ENCODE measurements around the gene MUC13.
A peak's percentile ranks its signal among the peaks of the same experiment; 100 is the strongest.

Gene MUC13

GRCh38 chr3:124918524-124918923, 16.0 kb downstream of the MUC13 start:
- no peak overlapping the region for H3K9ac ChIP-seq (ENCODE audit: low read length)
- H3K27me3 ChIP-seq (ENCODE audit: control insufficient read depth in 1 of 2, insufficient read depth in 1 of 2, low read length in 2 of 2), result peaks cover 7 to 11% of the 10 kb centered on the region in 2 experiments
- no peak overlapping the region for H3K4ac ChIP-seq (ENCODE audit: low read depth in 1 of 2, low read length in 2 of 2)
- DNase-seq, result no peak
- WGBS, result 98% methylated on average over 2 of the region's 2 CpGs
- no peak overlapping the region for H2AFZ ChIP-seq (ENCODE audit: low read depth, low read length)
- H3K27ac ChIP-seq (ENCODE audit: low read length, poor library complexity, severe bottlenecking), result no peak overlapping the region
- peaks cover 2% of the 10 kb centered on the region for H3K4me1 ChIP-seq (ENCODE audit: control insufficient read depth, insufficient read depth, low read depth, low read length)
- no peak overlapping the region for H2BK5ac ChIP-seq (ENCODE audit: low read depth, low read length, poor library complexity, severe bottlenecking)
- no peak overlapping the region for H3K4me3 ChIP-seq (ENCODE audit: insufficient read depth in 1 of 2, low read depth in 1 of 2, low read length in 2 of 2)
- H3K9me3 ChIP-seq (ENCODE audit: control insufficient read depth, low read length), result no peaks in the 10 kb centered on the region
- H3K18ac ChIP-seq (ENCODE audit: low read depth in 1 of 2, low read length in 2 of 2), result no peak overlapping the region
- H3K36me3 ChIP-seq (ENCODE audit: control insufficient read depth in 1 of 2, insufficient read depth in 2 of 2, low read depth in 1 of 2, low read length in 2 of 2), result no peaks in the 10 kb centered on the region
- H2AK5ac ChIP-seq (ENCODE audit: low read length, severe bottlenecking), result no peak overlapping the region
- H4K91ac ChIP-seq (ENCODE audit: low read length), result no peak overlapping the region
- no peak overlapping the region for H3K23ac ChIP-seq (ENCODE audit: low read length in 2 of 2)
- no peak overlapping the region for H3K4me2 ChIP-seq (ENCODE audit: low read length, poor library complexity, severe bottlenecking)
- H3K14ac ChIP-seq (ENCODE audit: low read length in 2 of 2), result no peak overlapping the region
- no peak overlapping the region for H2BK15ac ChIP-seq (ENCODE audit: low read depth, poor library complexity, severe bottlenecking)
- no peak overlapping the region for H2BK120ac ChIP-seq (ENCODE audit: low read depth, low read length)
- H2BK12ac ChIP-seq (ENCODE audit: low read length in 2 of 2), result no peak overlapping the region
- peak overlapping the region; percentile 64 for H4K8ac ChIP-seq (ENCODE audit: low read length)
- H3K79me1 ChIP-seq (replicated peaks; ENCODE audit: low read length, poor library complexity, severe bottlenecking), result no peaks in the 10 kb centered on the region

GRCh38 chr3:124916837-124917409, 17.6 kb downstream of the MUC13 start:
- no peak for DNase-seq
- peaks cover 7 to 16% of the 10 kb centered on the region in 2 experiments for H3K27me3 ChIP-seq (ENCODE audit: control insufficient read depth in 1 of 2, insufficient read depth in 1 of 2, low read length in 2 of 2)
- no peak overlapping the region for H2BK12ac ChIP-seq (ENCODE audit: low read length in 2 of 2)
- no peaks in the 10 kb centered on the region for H3K9me3 ChIP-seq (ENCODE audit: control insufficient read depth, low read length)
- H2BK5ac ChIP-seq (ENCODE audit: low read depth, low read length, poor library complexity, severe bottlenecking), result no peak overlapping the region
- no peak overlapping the region for H4K91ac ChIP-seq (ENCODE audit: low read length)
- no peak overlapping the region for H3K27ac ChIP-seq (ENCODE audit: low read length, poor library complexity, severe bottlenecking)
- 83% methylated on average over 6 of the region's 8 CpGs for WGBS
- H3K79me1 ChIP-seq (replicated peaks; ENCODE audit: low read length, poor library complexity, severe bottlenecking), result no peaks in the 10 kb centered on the region
- H3K4me2 ChIP-seq (ENCODE audit: low read length, poor library complexity, severe bottlenecking), result no peak overlapping the region
- no peak overlapping the region for H4K8ac ChIP-seq (ENCODE audit: low read length)
- no peak overlapping the region for H3K18ac ChIP-seq (ENCODE audit: low read depth in 1 of 2, low read length in 2 of 2)
- no peaks in the 10 kb centered on the region for H3K36me3 ChIP-seq (ENCODE audit: control insufficient read depth in 1 of 2, insufficient read depth in 2 of 2, low read depth in 1 of 2, low read length in 2 of 2)
- no peak overlapping the region for H3K4me3 ChIP-seq (ENCODE audit: insufficient read depth in 1 of 2, low read depth in 1 of 2, low read length in 2 of 2)
- peak overlapping the region; percentile 32 for H3K9ac ChIP-seq (ENCODE audit: low read length)
- H2AFZ ChIP-seq (ENCODE audit: low read depth, low read length), result no peak overlapping the region
- H2BK120ac ChIP-seq (ENCODE audit: low read depth, low read length), result no peak overlapping the region
- H3K23ac ChIP-seq (ENCODE audit: low read length in 2 of 2), result no peak overlapping the region
- no peak overlapping the region for H2BK15ac ChIP-seq (ENCODE audit: low read depth, poor library complexity, severe bottlenecking)
- H2AK5ac ChIP-seq (ENCODE audit: low read length, severe bottlenecking), result no peak overlapping the region
- H3K14ac ChIP-seq (ENCODE audit: low read length in 2 of 2), result no peak overlapping the region
- H3K4ac ChIP-seq (ENCODE audit: low read depth in 1 of 2, low read length in 2 of 2), result no peak overlapping the region
- peaks cover 2% of the 10 kb centered on the region for H3K4me1 ChIP-seq (ENCODE audit: control insufficient read depth, insufficient read depth, low read depth, low read length)

- Histone ChIP-seq H2BK5ac (ENCODE audit: low read depth, low read length, poor library complexity, severe bottlenecking) (no peak overlapping the region), H3K4ac (ENCODE audit: low read depth in 1 of 2, low read length in 2 of 2) (no peak overlapping the region), H2AK5ac (ENCODE audit: low read length, severe bottlenecking) (no peak overlapping the region), H3K4me3 (ENCODE audit: insufficient read depth in 1 of 2, low read depth in 1 of 2, low read length in 2 of 2) (no peak overlapping the region), H3K79me1 (replicated peaks; ENCODE audit: low read length, poor library complexity, severe bottlenecking) (no peaks in the 10 kb centered on the region), H3K36me3 (ENCODE audit: control insufficient read depth in 1 of 2, insufficient read depth in 2 of 2, low read depth in 1 of 2, low read length in 2 of 2) (no peaks in the 10 kb centered on the region), H3K4me2 (ENCODE audit: low read length, poor library complexity, severe bottlenecking) (no peak overlapping the region), H3K9ac (ENCODE audit: low read length) (no peak overlapping the region), H2AFZ (ENCODE audit: low read depth, low read length) (no peak overlapping the region), H3K14ac (ENCODE audit: low read length in 2 of 2) (no peak overlapping the region), H4K8ac (ENCODE audit: low read length) (no peak overlapping the region), H2BK15ac (ENCODE audit: low read depth, poor library complexity, severe bottlenecking) (no peak overlapping the region), H3K18ac (ENCODE audit: low read depth in 1 of 2, low read length in 2 of 2) (no peak overlapping the region), H4K91ac (ENCODE audit: low read length) (no peak overlapping the region), H2BK12ac (ENCODE audit: low read length in 2 of 2) (no peak overlapping the region), H3K9me3 (ENCODE audit: control insufficient read depth, low read length) (no peaks in the 10 kb centered on the region), H3K4me1 (ENCODE audit: control insufficient read depth, insufficient read depth, low read depth, low read length) (peaks cover 2% of the 10 kb centered on the region), H3K27ac (ENCODE audit: low read length, poor library complexity, severe bottlenecking) (no peak overlapping the region), H2BK120ac (ENCODE audit: low read depth, low read length) (no peak overlapping the region), H3K27me3 (ENCODE audit: control insufficient read depth in 1 of 2, insufficient read depth in 1 of 2, low read length in 2 of 2) (peaks cover 7 to 20% of the 10 kb centered on the region in 2 experiments), H3K23ac (ENCODE audit: low read length in 2 of 2) (no peak overlapping the region)
- DNase-seq, result no peak
- WGBS, result 100% methylated on average over 3 of the region's 3 CpGs
These were observed 19.3 kb downstream of the MUC13 start for GRCh38 chr3:124915254-124915653.

GRCh38 chr3:124907957-124908356, 26.6 kb downstream of the MUC13 start:
- no peak overlapping the region for H4K91ac ChIP-seq (ENCODE audit: low read length)
- DNase-seq, result no peak
- no peak overlapping the region for H3K23ac ChIP-seq (ENCODE audit: low read length in 2 of 2)
- 65% methylated on average over 9 of the region's 9 CpGs for WGBS
- H2BK120ac ChIP-seq (ENCODE audit: low read depth, low read length), result no peak overlapping the region
- no peaks in the 10 kb centered on the region for H3K79me1 ChIP-seq (replicated peaks; ENCODE audit: low read length, poor library complexity, severe bottlenecking)
- no peak overlapping the region for H3K4me3 ChIP-seq (ENCODE audit: insufficient read depth in 1 of 2, low read depth in 1 of 2, low read length in 2 of 2)
- H2BK15ac ChIP-seq (ENCODE audit: low read depth, poor library complexity, severe bottlenecking), result no peak overlapping the region
- H2AFZ ChIP-seq (ENCODE audit: low read depth, low read length), result peak overlapping the region; percentile 53
- H4K8ac ChIP-seq (ENCODE audit: low read length), result no peak overlapping the region
- no peak overlapping the region for H3K9ac ChIP-seq (ENCODE audit: low read length)
- H2AK5ac ChIP-seq (ENCODE audit: low read length, severe bottlenecking), result no peak overlapping the region
- H3K9me3 ChIP-seq (ENCODE audit: control insufficient read depth, low read length), result no peaks in the 10 kb centered on the region
- H3K27ac ChIP-seq (ENCODE audit: low read length, poor library complexity, severe bottlenecking), result no peak overlapping the region
- no peaks in the 10 kb centered on the region for H3K36me3 ChIP-seq (ENCODE audit: control insufficient read depth in 1 of 2, insufficient read depth in 2 of 2, low read depth in 1 of 2, low read length in 2 of 2)
- H2BK12ac ChIP-seq (ENCODE audit: low read length in 2 of 2), result no peak overlapping the region
- no peak overlapping the region for H2BK5ac ChIP-seq (ENCODE audit: low read depth, low read length, poor library complexity, severe bottlenecking)
- no peak overlapping the region for H3K4me2 ChIP-seq (ENCODE audit: low read length, poor library complexity, severe bottlenecking)
- H3K27me3 ChIP-seq (ENCODE audit: control insufficient read depth in 1 of 2, insufficient read depth in 1 of 2, low read length in 2 of 2), result peaks cover 7 to 18% of the 10 kb centered on the region in 2 experiments
- no peaks in the 10 kb centered on the region for H3K4me1 ChIP-seq (ENCODE audit: control insufficient read depth, insufficient read depth, low read depth, low read length)
- H3K18ac ChIP-seq (ENCODE audit: low read depth in 1 of 2, low read length in 2 of 2), result no peak overlapping the region
- no peak overlapping the region for H3K4ac ChIP-seq (ENCODE audit: low read depth in 1 of 2, low read length in 2 of 2)
- H3K14ac ChIP-seq (ENCODE audit: low read length in 2 of 2), result no peak overlapping the region
